ENCODE results near the gene GCC2. TPM values are rescaled to one million over a fixed set of nuclear protein-coding genes. Genes with fewer than 3 reads are reported as not detected.

GCC2 gene
- total RNA-seq (2022; extraction: Qiagen RNA extraction), result 9.5 to 17.5 TPM (median 13.7 TPM) in 5 replicates

GRCh38 chr2:108448678-108449409, at the start of gene GCC2:
TSS of gene GCC2 (plus strand) at chr2:108449206. CDS start at chr2:108449275, 69 bp downstream.

GRCh38 chr2:108533832-108534583, 85.0 kb downstream of the GCC2 start, which contains the start of gene LIMS1:
TSS of gene LIMS1 (plus strand) at chr2:108534470. CDS start at chr2:108534563, 93 bp downstream.

Other genes starting within 250 kb of the GCC2 start
- gene SULT1C3, start 209.2 kb upstream of the GCC2 start, total RNA-seq (2022; extraction: Qiagen RNA extraction), result not detected in 5 replicates
- gene SULT1C2, start 160.3 kb upstream of the GCC2 start, total RNA-seq (2022; extraction: Qiagen RNA extraction), result 0.35 to 0.72 TPM (median 0.41 TPM) in 5 replicates
- not detected in 5 replicates for gene SULT1C4, start 71.3 kb upstream of the GCC2 start, total RNA-seq (2022; extraction: Qiagen RNA extraction)
- 45.2 to 67.4 TPM (median 59.9 TPM) in 5 replicates for gene LIMS1, start 85.3 kb downstream of the GCC2 start, total RNA-seq (2022; extraction: Qiagen RNA extraction)